HG03469 (cell line): ENCODE data around the gene ZNF763.
A peak's percentile ranks its signal among the peaks of the same experiment; 100 is the strongest.
"Not testable (repeated sequence)": the region's sequence is repeated elsewhere in the genome, so short reads cannot be mapped to it uniquely, and the experiment has no call there.

Experiments
- ATAC-seq: cut with Tn5 transposase; IDR thresholded peaks from one replicate; pipeline ENCODE4 v1.9.1; 2021; ENCODE audit warnings: mild to moderate bottlenecking, moderate library complexity, moderate number of reproducible peaks; ENCODE audit not compliant: unreplicated experiment

The ZNF763 gene

DNA sequence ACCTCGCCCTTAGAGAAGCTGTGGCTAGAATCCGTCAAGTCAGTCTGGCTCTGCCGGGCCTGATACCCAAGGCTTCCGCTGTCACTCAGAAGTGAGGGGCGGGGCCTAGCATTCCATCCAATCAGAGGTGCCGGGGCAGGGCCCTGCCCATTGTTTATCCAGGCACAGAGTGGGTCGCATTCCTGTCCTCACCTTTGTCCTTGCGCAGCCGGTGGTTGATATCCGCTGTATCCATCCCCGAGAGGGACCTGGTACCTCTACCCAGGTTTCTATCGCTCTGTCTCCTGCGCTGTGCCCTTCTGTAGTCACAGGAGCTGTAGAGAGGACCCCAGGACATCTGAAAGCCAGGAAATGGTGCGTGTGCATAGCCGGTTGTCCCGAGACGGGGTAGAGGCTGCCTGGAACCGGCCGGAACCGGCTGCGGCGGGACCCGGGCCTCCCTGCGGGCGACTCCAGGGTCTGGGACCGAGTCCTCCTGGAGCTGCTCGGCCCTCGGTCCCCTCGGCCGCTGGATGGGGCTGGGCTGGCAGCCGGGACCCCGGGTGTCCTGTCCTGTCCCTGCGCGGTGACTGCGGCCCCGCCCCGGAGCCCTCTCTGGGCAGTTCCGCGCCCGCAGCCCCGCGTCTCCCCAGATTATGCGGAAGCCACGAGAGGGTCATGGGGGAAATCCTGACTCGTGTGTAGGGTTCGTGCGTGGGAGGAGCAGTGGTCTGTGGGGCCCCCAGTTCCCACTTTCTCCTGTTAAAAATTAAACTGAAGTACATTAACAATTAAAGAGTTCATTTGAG is at the start of gene ZNF763:
TSS of gene ZNF763 (plus strand) at position 183 of the 788 bp plus-strand sequence. CDS start at position 352, 169 bp downstream.
- ATAC-seq, result peak; percentile 54

- ATAC-seq, result no peak
These were observed 42.9 kb upstream of the ZNF763 start for GRCh38 chr19:11921852-11922495.

GRCh38 chr19:11924886-11925650 is 39.8 kb upstream of the ZNF763 start, which contains the start of gene ZNF700:
Gene ZNF700 (plus strand): TSS chr19:11925107. CDS start chr19:11925211, 104 bp downstream.
- ATAC-seq, result peak; percentile 73

DNA sequence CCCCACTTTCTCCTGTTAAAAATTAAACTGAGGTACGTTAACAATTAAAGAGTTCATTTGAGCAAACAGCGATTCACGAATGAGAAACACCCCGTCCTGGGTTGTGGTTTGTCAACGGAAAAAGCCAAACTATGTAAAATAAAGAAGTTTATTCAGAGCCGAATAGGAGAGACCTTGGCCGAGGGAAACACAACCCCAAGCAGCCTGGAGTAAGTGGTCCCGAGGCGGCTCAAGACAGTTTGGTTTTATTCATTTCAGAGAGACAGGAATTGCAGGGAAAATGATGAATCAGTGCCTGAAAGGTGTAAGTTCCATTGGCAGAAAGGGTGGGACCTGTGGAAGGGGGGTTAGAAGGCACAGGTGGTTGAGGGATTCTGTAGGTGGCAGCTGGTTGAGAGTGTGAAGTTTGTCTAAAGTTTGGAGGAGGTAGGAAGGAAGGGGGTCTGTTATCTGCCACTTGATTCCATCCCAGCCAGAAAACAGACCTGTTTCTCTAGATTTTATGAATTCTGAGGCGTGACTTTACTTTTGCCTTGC is 39.1 kb upstream of the ZNF763 start:
- ATAC-seq, result not testable (repeated sequence)

DNA sequence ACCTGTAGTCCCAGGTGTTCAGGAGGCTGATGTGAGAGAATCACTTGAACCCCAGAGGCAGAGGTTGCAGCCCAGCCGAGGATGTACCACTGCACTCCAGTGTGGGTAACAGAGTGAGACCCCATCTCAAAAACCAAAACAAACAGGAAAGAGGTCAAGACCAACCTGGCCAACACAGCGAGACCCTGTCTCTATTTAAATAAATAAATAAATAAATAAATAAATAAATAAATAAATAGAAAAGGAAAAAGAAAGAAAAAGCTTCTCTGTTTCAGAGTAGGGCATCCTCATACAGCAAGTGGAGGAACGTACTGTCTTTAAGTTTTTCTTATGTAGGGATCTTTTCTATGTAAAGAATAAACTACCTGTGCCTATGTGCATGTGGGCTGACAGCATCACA is 37.6 kb upstream of the ZNF763 start:
- ATAC-seq, result no peak

- ATAC-seq, result no peak
These were observed 33.8 kb upstream of the ZNF763 start for GRCh38 chr19:11931051-11931450.

DNA sequence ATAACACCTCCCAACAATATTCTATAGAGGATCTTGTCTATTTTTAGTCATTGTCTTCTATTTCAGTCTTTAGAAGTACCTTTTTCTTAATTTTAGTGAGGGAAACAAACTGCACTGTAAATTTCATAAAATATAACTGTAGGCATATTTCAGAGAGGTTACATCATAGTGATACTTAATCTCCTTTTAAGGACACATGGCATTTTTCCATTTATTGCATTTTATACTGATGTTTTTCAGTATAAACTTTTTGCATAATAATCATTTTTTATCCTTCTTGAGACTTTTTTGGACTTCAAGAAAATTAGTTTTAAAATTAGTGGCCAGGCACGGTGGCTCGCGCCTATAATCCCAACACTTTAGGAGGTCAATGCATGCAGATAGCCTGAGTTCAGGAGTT is 33.3 kb upstream of the ZNF763 start:
- ATAC-seq, result no peak

- ATAC-seq, result not testable (repeated sequence)
These were observed 29.0 kb upstream of the ZNF763 start for GRCh38 chr19:11935829-11936228.

DNA sequence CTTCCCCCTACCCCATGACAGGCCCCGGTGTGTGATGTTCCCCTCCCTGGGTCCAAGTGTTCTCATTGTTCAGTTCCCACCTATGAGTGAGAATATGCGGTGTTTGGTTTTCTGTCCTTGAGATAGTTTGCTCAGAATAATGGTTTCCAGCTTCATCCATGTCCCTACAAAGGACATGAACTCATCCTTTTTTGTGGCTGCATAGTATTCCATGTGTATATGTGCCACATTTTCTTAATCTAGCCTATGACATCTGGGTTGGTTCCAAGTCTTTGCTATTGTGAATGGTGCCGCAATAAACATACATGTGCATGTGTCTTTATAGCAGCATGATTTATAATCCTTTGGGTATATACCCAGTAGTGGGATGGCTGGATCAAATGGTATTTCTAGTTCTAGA is 26.5 kb upstream of the ZNF763 start:
- not testable (repeated sequence) for ATAC-seq

DNA sequence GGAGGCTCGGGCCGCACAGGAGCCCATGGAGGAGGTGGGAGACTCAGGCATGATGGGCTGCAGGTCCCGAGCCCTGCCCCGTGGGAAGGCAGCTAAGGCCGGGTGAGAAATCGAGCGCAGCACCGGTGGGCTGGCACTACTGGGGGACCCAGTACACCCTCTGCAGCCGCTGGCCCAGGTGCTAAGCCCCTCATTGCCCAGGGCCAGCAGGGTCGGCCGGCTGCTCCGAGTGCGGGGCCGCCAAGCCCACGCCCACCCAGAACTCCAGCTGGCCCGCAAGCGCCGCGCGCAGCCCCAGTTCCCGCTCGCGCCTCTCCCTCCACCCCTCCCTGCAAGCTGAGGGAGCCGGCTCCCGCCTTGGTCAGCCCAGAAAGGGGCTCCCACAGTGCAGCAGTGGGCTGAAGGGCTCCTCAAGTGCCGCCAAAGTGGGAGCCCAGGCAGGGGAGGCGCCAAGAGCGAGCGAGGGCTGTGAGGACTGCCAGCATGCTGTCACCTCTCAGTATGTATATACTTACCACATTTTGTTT is 23.4 kb upstream of the ZNF763 start:
- ATAC-seq, result not testable (repeated sequence)

DNA sequence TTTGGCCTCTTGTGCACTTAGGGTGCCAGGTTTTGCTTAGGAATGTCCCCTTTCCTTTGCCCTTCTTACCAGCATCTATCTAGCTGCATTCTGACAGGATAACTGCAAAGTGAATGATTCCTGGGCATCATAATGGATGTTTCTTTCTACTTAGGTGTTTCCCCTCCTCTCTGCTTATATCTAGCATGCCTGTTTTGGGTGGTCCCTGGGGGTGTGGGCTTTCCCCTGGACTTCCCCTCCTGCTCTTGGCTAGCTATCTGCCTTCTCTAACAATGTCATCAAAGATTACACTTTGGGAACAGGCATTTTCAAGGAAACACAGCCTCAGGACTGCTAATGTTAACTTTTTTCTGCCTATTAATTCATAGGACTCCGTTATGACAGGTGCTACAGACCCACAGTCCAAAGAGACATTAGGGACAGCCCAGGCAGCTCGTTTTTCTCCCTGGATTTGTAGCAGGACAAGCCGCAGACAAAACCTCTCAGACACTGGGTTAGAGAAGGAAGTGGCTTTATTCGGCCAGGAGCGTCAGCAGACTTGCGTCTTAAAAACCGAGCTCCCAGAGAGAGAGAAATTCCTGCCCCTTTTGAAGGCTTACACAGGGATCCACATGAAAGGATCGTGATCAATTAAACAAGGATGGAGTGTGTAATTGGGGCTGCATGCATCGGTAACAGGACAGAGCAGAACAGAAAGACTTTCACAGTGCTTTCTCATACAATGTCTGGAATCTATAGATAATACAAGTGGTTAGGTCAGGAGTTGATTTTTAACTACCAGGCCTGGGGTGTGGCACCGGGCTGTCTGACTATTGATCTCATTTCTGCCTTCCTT is 22.6 kb upstream of the ZNF763 start:
- no peak for ATAC-seq

DNA sequence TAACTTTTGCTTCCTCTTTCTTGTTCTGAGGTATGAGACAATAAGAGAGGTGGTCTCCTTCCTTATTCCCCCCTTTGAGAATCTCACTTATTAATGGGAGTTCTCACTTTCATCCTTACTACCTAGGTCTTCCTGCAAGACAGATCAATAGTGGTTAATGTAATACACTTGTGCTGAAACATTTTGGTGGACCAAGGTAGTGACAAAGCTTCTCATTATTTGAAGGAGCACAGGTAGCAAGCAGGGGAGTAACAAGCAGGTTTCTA is 22.1 kb upstream of the ZNF763 start:
- ATAC-seq, result no peak

DNA sequence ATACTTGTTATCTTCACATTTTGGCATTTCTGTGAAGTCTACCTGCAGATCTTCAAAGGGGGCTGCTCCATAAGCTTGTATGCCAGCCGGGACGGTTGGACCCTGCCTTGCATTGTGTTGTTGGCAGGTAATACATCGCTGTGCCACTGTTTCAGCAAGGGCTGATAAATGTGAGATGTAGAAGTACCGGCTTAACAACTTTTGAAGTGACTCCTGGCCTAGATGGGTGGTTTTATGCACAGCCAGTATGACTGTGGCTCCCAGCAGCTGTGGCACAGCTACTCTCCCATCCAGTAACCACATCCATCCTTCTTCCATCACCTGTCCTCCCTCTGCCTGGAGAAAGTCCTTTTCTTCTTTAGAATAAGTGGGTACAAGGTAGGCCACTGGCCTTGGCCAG is 20.2 kb upstream of the ZNF763 start:
- no peak for ATAC-seq

- no peak for ATAC-seq
These were observed 16.2 kb upstream of the ZNF763 start for GRCh38 chr19:11948646-11949045.

GRCh38 chr19:11949201-11949600 is 15.6 kb upstream of the ZNF763 start:
- ATAC-seq, result no peak

GRCh38 chr19:11949614-11950080 is 15.2 kb upstream of the ZNF763 start:
- ATAC-seq, result not testable (repeated sequence)

GRCh38 chr19:11950312-11950711 is 14.5 kb upstream of the ZNF763 start:
- no peak for ATAC-seq

- ATAC-seq, result no peak
These were observed 1.1 kb upstream of the ZNF763 start for GRCh38 chr19:11963566-11964355.

- no peak for ATAC-seq
These were observed 363 bp upstream of the ZNF763 start for GRCh38 chr19:11964496-11964857.
